ENCODE results near the gene TMPRSS9. TPM values are rescaled to one million over a fixed set of nuclear protein-coding genes. Genes with fewer than 3 reads are reported as not detected.
A peak's percentile ranks its signal among the peaks of the same experiment; 100 is the strongest.
"Not testable (repeated sequence)": the region's sequence is repeated elsewhere in the genome, so short reads cannot be mapped to it uniquely, and the experiment has no call there.

TMPRSS9 gene
- total and polyA plus RNA-seq, 10 donors: 0.70 to 4.3 (median 2.7) TPM

DNA sequence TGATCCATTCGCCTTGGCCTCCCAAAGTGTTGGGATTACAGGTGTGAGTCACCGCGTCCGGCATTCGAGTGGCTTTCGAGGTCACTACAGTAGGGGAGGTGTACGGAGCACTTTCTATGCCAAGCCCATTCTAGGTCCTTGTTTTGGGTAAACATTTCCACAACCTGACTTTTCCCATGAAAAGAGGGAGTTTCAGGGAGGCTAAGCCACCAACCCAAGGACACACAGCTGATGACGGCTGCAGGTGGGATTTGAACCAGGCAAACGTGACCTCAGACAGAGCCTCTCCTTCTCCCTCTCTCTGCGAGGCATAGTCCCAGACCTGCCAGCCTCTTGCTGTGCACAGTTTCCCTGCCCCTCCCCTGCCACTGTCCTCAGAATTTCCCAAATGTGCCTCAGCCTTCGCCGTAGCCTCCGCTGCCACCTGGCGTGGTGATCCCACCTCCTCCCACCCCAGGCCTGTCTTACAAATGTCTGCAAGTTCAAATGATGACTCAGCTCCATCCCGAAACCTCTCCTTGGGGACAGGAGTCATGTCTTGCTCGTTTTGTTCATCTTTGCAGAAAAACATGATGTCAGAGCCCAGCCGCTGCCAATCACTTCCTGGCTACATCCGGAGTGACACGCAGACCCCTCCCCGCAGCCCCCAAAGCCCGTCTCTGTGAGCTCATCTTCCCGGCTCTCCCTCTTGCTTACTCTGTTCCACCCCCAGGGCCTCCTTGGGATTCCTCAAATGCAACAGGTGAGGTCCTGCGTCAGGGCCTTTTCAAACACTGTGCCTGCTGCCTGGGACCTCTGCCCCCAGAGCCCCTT is 109.2 kb downstream of the TMPRSS9 start:
- Histone ChIP-seq H3K4me1 (peaks cover 1 to 22% (median 6%) of the 10 kb centered on the region in 6 donors), H3K9me3 (no peaks in the 10 kb centered on the region), H3K4me3 (no peak overlapping the region), H3K27ac (no peak overlapping the region), H3K36me3 (no peaks in the 10 kb centered on the region), H3K27me3 (replicated peaks in 1 of 7) (no peaks in the 10 kb centered on the region)
- intact Hi-C loops (cut with DNase I; ENCODE audit: low total_unique reads): no loop called here
- DNase-seq: no peak
- WGBS, 5 donors: 33 to 46% (median 38%) methylated on average over 23 of the region's 23 CpGs
- no peak for TF ChIP-seq POLR2A (IDR thresholded peaks at IDR 0.05)
- TF ChIP-seq CTCF (IDR thresholded peaks at IDR 0.05 in 8 of 11, conservative IDR thresholded peaks at IDR 0.05 in 3 of 11): no peak
- peak in 1 of 3 donors; percentile 6 for TF ChIP-seq POLR2AphosphoS5 (IDR thresholded peaks at IDR 0.05)

GRCh38 chr19:2469915-2470200 is 109.8 kb downstream of the TMPRSS9 start:
- 82 to 87% (median 85%) methylated on average over 8 of the region's 8 CpGs for WGBS, 5 donors
- DNase-seq; H3K27me3 ChIP-seq (replicated peaks in 1 of 7); H3K9me3 ChIP-seq; H3K27ac ChIP-seq; H3K4me3 ChIP-seq; H3K36me3 ChIP-seq; intact Hi-C loops (cut with DNase I; ENCODE audit: low total_unique reads): not testable (repeated sequence)
- peaks cover 7 to 27% (median 11%) of the 10 kb centered on the region in 6 donors for H3K4me1 ChIP-seq

- TF ChIP-seq CTCF (IDR thresholded peaks at IDR 0.05 in 8 of 11, conservative IDR thresholded peaks at IDR 0.05 in 3 of 11) (peak; percentile 96 to 100 (median 99)), POLR2A (IDR thresholded peaks at IDR 0.05) (no peak), POLR2AphosphoS5 (IDR thresholded peaks at IDR 0.05) (peak; percentile 82 to 92 (median 85))
Measured at GRCh38 chr19:2474232-2475017, 114.4 kb downstream of the TMPRSS9 start.

GRCh38 chr19:2475018-2475701 is 115.1 kb downstream of the TMPRSS9 start:
- peak; percentile 91 for DNase-seq
- peaks cover 13 to 64% (median 48%) of the 10 kb centered on the region in 6 donors for H3K4me1 ChIP-seq
- no peaks in the 10 kb centered on the region for H3K27me3 ChIP-seq (replicated peaks in 1 of 7)
- TF ChIP-seq POLR2AphosphoS5 (IDR thresholded peaks at IDR 0.05) (no peak), CTCF (IDR thresholded peaks at IDR 0.05 in 8 of 11, conservative IDR thresholded peaks at IDR 0.05 in 3 of 11) (no peak), POLR2A (IDR thresholded peaks at IDR 0.05) (no peak)
- peaks cover 0 to 17% (median 9%) of the 10 kb centered on the region in 6 donors for H3K36me3 ChIP-seq
- intact Hi-C loops (cut with DNase I; ENCODE audit: low total_unique reads): loop anchor here (2.0 kb wide), 1 partner anchor 138 kb away; no protein-coding TSS in a partner anchor
- H3K4me3 ChIP-seq: peak overlapping the region; percentile 31 to 99 (median 98)
- H3K27ac ChIP-seq: peak overlapping the region; percentile 53 to 95 (median 92)
- whole genome bisulfite sequencing, 5 donors: 0 to 2% (median 1%) methylated on average over 20 to 45 of the region's 45 CpGs
- H3K9me3 ChIP-seq: no peaks in the 10 kb centered on the region

More at GRCh38 chr19:2474232-2475017, 114.4 kb downstream of the TMPRSS9 start:
- peak overlapping the region; percentile 53 to 95 (median 92) for H3K27ac ChIP-seq
- H3K4me3 ChIP-seq: peak overlapping the region; percentile 31 to 99 (median 98)
- WGBS, 5 donors: 5 to 13% (median 9%) methylated on average over 36 to 60 of the region's 60 CpGs
- no peaks in the 10 kb centered on the region for H3K27me3 ChIP-seq (replicated peaks in 1 of 7)
- DNase-seq: peak; percentile 97
- H3K9me3 ChIP-seq: no peaks in the 10 kb centered on the region
- peaks cover 0 to 17% (median 9%) of the 10 kb centered on the region in 6 donors for H3K36me3 ChIP-seq
- peaks cover 13 to 59% (median 44%) of the 10 kb centered on the region in 6 donors for H3K4me1 ChIP-seq
- intact Hi-C loops (cut with DNase I; ENCODE audit: low total_unique reads): loop anchor here (2.0 kb wide), 1 partner anchor 138 kb away; no protein-coding TSS in a partner anchor
